IMR-90 (cell line): ENCODE results near the gene NIBAN1. TPM values are rescaled to one million over a fixed set of nuclear protein-coding genes. Genes with fewer than 3 reads are reported as not detected.

Experiments used
- ATAC-seq: fragments of 200-7000 bp; cut with Tn5 transposase; 2 replicates; pipeline ENCODE4 v1.9.1; 2020; ENCODE audit warnings: low read depth, mild to moderate bottlenecking, moderate library complexity
- BruUV-seq: library from RNA; stranded (reverse); fragments of 400-500 nt; replicated peaks from 2 replicates; lab custom pipeline; 2021; lab: Mats Ljungman, UMichigan
- CTCF ChIA-PET: fragments of 300-600 bp; formaldehyde crosslinking; extraction: SDS; loops from one replicate; lab custom pipeline; 2021; ENCODE audit warnings: antibody characterized with exemption; lab: Yijun Ruan, JAX
- POLR2A ChIA-PET: fragments of 300-600 bp; sonication (Branson Sonifier 250); formaldehyde crosslinking; loops from one replicate; lab custom pipeline; 2022; ENCODE audit warnings: antibody characterized with exemption; ENCODE audit not compliant: unreplicated experiment; lab: Charles Lee
- DNase-seq: peaks from one replicate; pipeline ENCODE4 v3.0.0; 2013
- H2AFZ ChIP-seq: replicated peaks from 2 replicates; pipeline ENCODE3; 2013; ENCODE audit warnings: low read length, mild to moderate bottlenecking; ENCODE audit not compliant: poor library complexity
- H2AK5ac ChIP-seq: 2 replicates; pipeline ENCODE4 v1.6.1; 2013; ENCODE audit warnings: low read depth, low read length, inconsistent platforms
- H2AK9ac ChIP-seq: replicated peaks from 2 replicates; pipeline ENCODE3; 2013; ENCODE audit warnings: mild to moderate bottlenecking, low read depth, low read length, moderate library complexity; ENCODE audit not compliant: poor library complexity
- H2BK120ac ChIP-seq: 2 replicates; pipeline ENCODE4 v1.6.1; 2013; ENCODE audit warnings: low read depth, low read length, inconsistent platforms
- H2BK15ac ChIP-seq: 3 replicates; pipeline ENCODE4 v1.6.1; 2013; ENCODE audit warnings: low read depth, low read length, inconsistent platforms
- H2BK20ac ChIP-seq: 2 replicates; pipeline ENCODE4 v1.6.1; 2013; ENCODE audit warnings: low read depth, mild to moderate bottlenecking, inconsistent platforms, low read length, moderate library complexity
- H2BK5ac ChIP-seq: 2 replicates; pipeline ENCODE4 v1.6.1; 2013; ENCODE audit warnings: mild to moderate bottlenecking, low read depth, low read length, inconsistent platforms; ENCODE audit not compliant: poor library complexity, severe bottlenecking
- H3K14ac ChIP-seq: replicated peaks from 2 replicates; pipeline ENCODE4 v1.6.1; 2013; ENCODE audit warnings: low read depth, low read length, inconsistent platforms
- H3K18ac ChIP-seq: 2 replicates; pipeline ENCODE4 v1.6.1; 2013; ENCODE audit warnings: low read depth, low read length, control low read depth
- H3K23ac ChIP-seq: 2 replicates; pipeline ENCODE4 v1.6.1; 2013; ENCODE audit warnings: low read depth, low read length, inconsistent platforms
- H3K27ac ChIP-seq: 2 replicates; pipeline ENCODE4 v1.5.1; 2013; ENCODE audit warnings: mild to moderate bottlenecking, control low read depth, low read length; ENCODE audit not compliant: insufficient read depth
- H3K27me3 ChIP-seq: 2 replicates; pipeline ENCODE4 v1.6.1; 2013; ENCODE audit warnings: low read length; ENCODE audit not compliant: control insufficient read depth, insufficient read depth
- H3K36me3 ChIP-seq: 2 replicates; pipeline ENCODE4 v1.6.1; 2013; ENCODE audit warnings: low read length, mixed read lengths; ENCODE audit not compliant: control insufficient read depth, insufficient read depth
- H3K4ac ChIP-seq: 2 replicates; pipeline ENCODE4 v1.6.1; 2013; ENCODE audit warnings: low read depth, low read length, inconsistent platforms
- H3K4me1 ChIP-seq: 2 replicates; pipeline ENCODE4 v1.6.1; 2013; ENCODE audit warnings: low read length, mixed read lengths; ENCODE audit not compliant: control insufficient read depth, insufficient read depth
- H3K4me2 ChIP-seq: 2 replicates; pipeline ENCODE4 v1.6.1; 2013; ENCODE audit warnings: low read depth, mild to moderate bottlenecking, control low read depth, low read length, moderate library complexity
- H3K4me3 ChIP-seq: 2 replicates; pipeline ENCODE4 v1.5.1; 2013; ENCODE audit warnings: low read depth, mild to moderate bottlenecking, control low read depth, low read length, moderate library complexity; ENCODE audit not compliant: insufficient read depth
- H3K56ac ChIP-seq: 2 replicates; pipeline ENCODE4 v1.6.1; 2013; ENCODE audit warnings: low read length, inconsistent platforms; ENCODE audit not compliant: insufficient read depth; ENCODE audit errors: extremely low read depth
- H3K79me1 ChIP-seq, 2 experiments: 2 replicates each; pipeline ENCODE4 v1.6.1; 2013; ENCODE audit warnings: low read length in 2 of 2, inconsistent platforms in 1 of 2, low read depth in 1 of 2
- H3K9ac ChIP-seq: 2 replicates; pipeline ENCODE4 v1.6.1; 2013; ENCODE audit warnings: low read depth, low read length, control low read depth
- H3K9me1 ChIP-seq: 2 replicates; pipeline ENCODE4 v1.6.1; 2013; ENCODE audit warnings: low read length, inconsistent platforms; ENCODE audit not compliant: insufficient read depth
- H3K9me3 ChIP-seq: 2 replicates; pipeline ENCODE4 v1.6.1; 2013; ENCODE audit warnings: low read length; ENCODE audit not compliant: control insufficient read depth, insufficient read depth
- H4K20me1 ChIP-seq: 2 replicates; pipeline ENCODE4 v1.6.1; 2013; ENCODE audit warnings: low read length, inconsistent platforms; ENCODE audit not compliant: insufficient read depth
- H4K5ac ChIP-seq: 2 replicates; pipeline ENCODE4 v1.6.1; 2013; ENCODE audit warnings: mild to moderate bottlenecking, low read depth, low read length, control low read depth
- H4K8ac ChIP-seq, 2 experiments: 2 replicates each; pipeline ENCODE4 v1.6.1; 2013; ENCODE audit warnings: low read depth in 2 of 2, low read length in 2 of 2, control low read depth in 1 of 2, inconsistent platforms in 1 of 2
- H4K91ac ChIP-seq: 2 replicates; pipeline ENCODE4 v1.6.1; 2013; ENCODE audit warnings: low read depth, low read length, inconsistent platforms; ENCODE audit not compliant: insufficient read depth
- BHLHE40 ChIP-seq: fragments of 150-350 bp; IDR thresholded peaks from 2 replicates; pipeline ENCODE4 v1.6.1; 2016; ENCODE audit warnings: mild to moderate bottlenecking, low read depth, low read length
- CEBPB ChIP-seq: IDR thresholded peaks from 2 replicates; pipeline ENCODE4 v1.6.1; 2012; ENCODE audit warnings: low read depth, low read length, improper control_type of control experiment
- CTCF ChIP-seq: conservative IDR thresholded peaks from 2 replicates; pipeline ENCODE4 v1.5.1; 2012; ENCODE audit warnings: mild to moderate bottlenecking, low read depth, low read length, improper control_type of control experiment
- ELK1 ChIP-seq: fragments of 150-350 bp; IDR thresholded peaks from 2 replicates; pipeline ENCODE4 v1.6.1; 2016; ENCODE audit warnings: low read depth, mild to moderate bottlenecking, low read length, moderate library complexity, borderline replicate concordance
- MAFK ChIP-seq: IDR thresholded peaks from 2 replicates; pipeline ENCODE4 v1.6.1; 2012; ENCODE audit warnings: low read depth, low read length, improper control_type of control experiment
- MAZ ChIP-seq: IDR thresholded peaks from 2 replicates; pipeline ENCODE4 v1.6.1; 2012; ENCODE audit warnings: low read depth, mild to moderate bottlenecking, low read length, improper control_type of control experiment, moderate library complexity, borderline replicate concordance
- MXI1 ChIP-seq: IDR thresholded peaks from 2 replicates; pipeline ENCODE4 v1.6.1; 2012; ENCODE audit warnings: low read depth, mild to moderate bottlenecking, low read length, moderate library complexity, borderline replicate concordance
- NFE2L2 ChIP-seq: fragments of 150-350 bp; IDR thresholded peaks from 2 replicates; pipeline ENCODE4 v1.6.1; 2016; ENCODE audit warnings: low read depth, mild to moderate bottlenecking, low read length
- POLR2A ChIP-seq: IDR thresholded peaks from 2 replicates; pipeline ENCODE4 v1.6.1; 2012; ENCODE audit warnings: mild to moderate bottlenecking, low read depth, low read length
- RAD21 ChIP-seq: IDR thresholded peaks from 2 replicates; pipeline ENCODE4 v1.6.1; 2012; ENCODE audit warnings: low read length, improper control_type of control experiment
- RCOR1 ChIP-seq: IDR thresholded peaks from 2 replicates; pipeline ENCODE4 v1.6.1; 2012; ENCODE audit warnings: mild to moderate bottlenecking, low read length, improper control_type of control experiment; ENCODE audit not compliant: insufficient replicate concordance
- SMC3 ChIP-seq: fragments of 150-350 bp; IDR thresholded peaks from 2 replicates; pipeline ENCODE4 v1.6.1; 2016; ENCODE audit warnings: low read depth, mild to moderate bottlenecking, antibody characterized with exemption, low read length, moderate library complexity
- USF2 ChIP-seq: fragments of 150-350 bp; IDR thresholded peaks from 2 replicates; pipeline ENCODE4 v1.6.1; 2017; ENCODE audit warnings: mild to moderate bottlenecking, antibody characterized with exemption, low read length, low read depth
- WGBS, 2 experiments: methylation state at CpG; one replicate each; pipeline versions ENCODE4 v1.1.5 to v1.1.7; 2013; ENCODE audit warnings: missing lambda C conversion rate in 2 of 2; ENCODE audit not compliant: insufficient read length in 1 of 2; ENCODE audit errors: extremely low coverage in 2 of 2; 5-methylcytosine and 5-hydroxymethylcytosine counted together
- dilution Hi-C: fragments of 300-500 bp; cut with HindIII; formaldehyde crosslinking; loops from one replicate; pipeline ENCODE4 v1.14.3; 2018; ENCODE audit warnings: low sequenced_read_pairs; ENCODE audit not compliant: unreplicated experiment
- in situ Hi-C: fragments of 300-500 bp; cut with MboI; formaldehyde crosslinking; loops from 3 replicates; pipeline ENCODE4 v1.14.3; 2019; ENCODE audit warnings: low sequenced_read_pairs, inconsistent platforms, mixed read lengths
- intact Hi-C: fragments of 100-400 bp; cut with micrococcal nuclease; formaldehyde crosslinking; loops from 2 replicates; pipeline ENCODE4 v1.10.0; 2022
- polyA plus RNA-seq, 3 experiments: library from polyadenylated mRNA; depleted of rRNA; stranded (reverse); fragments of >200 nt; gene quantifications; 2 replicates each; pipeline ENCODE4 v1.2.3, GENCODE V29; 2012; ENCODE audit warnings: low replicate concordance in 1 of 3
- total RNA-seq: library from RNA; depleted of rRNA; stranded (reverse); fragments of >200 nt; gene quantifications from 2 replicates; pipeline ENCODE4 v1.2.3, GENCODE V29; 2012

Gene NIBAN1
- total and polyA plus RNA-seq, 2 of the 4 experiments (the other 2 are of a cell fraction): 4.0 to 10.0 TPM

GRCh38 chr1:184959626-184960025, 14.7 kb downstream of the NIBAN1 start:
- Histone ChIP-seq H3K9ac (no peak overlapping the region; the same call in 1 of the 2 replicates), H3K4me1 (peaks cover 6% of the 10 kb centered on the region), H3K18ac (0 out of 2 replicates have a peak overlapping the region, but pooled peaks have one; percentile 54), H2AK5ac (no peak overlapping the region), H2BK120ac (peak overlapping the region; percentile 16), H3K4me2 (peak overlapping the region; percentile 28; the same call in 1 of the 2 replicates), H3K14ac (peak overlapping the region; percentile 50), H3K27me3 (no peaks in the 10 kb centered on the region), H3K56ac (no peak overlapping the region; the same call in 1 of the 2 replicates), H3K36me3 (no peaks in the 10 kb centered on the region), H2BK15ac (peak overlapping the region; percentile 34; the same call in 1 of the 3 replicates), H3K9me1 (peaks cover 10% of the 10 kb centered on the region), H2BK5ac (peak overlapping the region; percentile 7), H2BK20ac (peak overlapping the region; percentile 11; the same call in 1 of the 2 replicates), H4K20me1 (peaks cover 4% of the 10 kb centered on the region; the same call in 1 of the 2 replicates), H3K23ac (no peak overlapping the region), H4K8ac (peak overlapping the region; percentile 35 to 56; a peak in 2 of 4 replicates), H3K4ac (peak overlapping the region; percentile 51; the same call in 1 of the 2 replicates), H2AK9ac (no peak overlapping the region), H3K79me1 (peaks cover 22 to 51% of the 10 kb centered on the region in 2 experiments), H4K91ac (no peak overlapping the region; the same call in 1 of the 2 replicates), H3K4me3 (no peak overlapping the region), H4K5ac (no peak overlapping the region; the same call in 1 of the 2 replicates), H3K27ac (no peak overlapping the region), H2AFZ (no peak overlapping the region), H3K9me3 (no peaks in the 10 kb centered on the region)
- in situ Hi-C loops (no loop called here), intact Hi-C loops (no loop called here), dilution Hi-C loops (no loop called here)
- no peak for DNase-seq
- no peak for ATAC-seq
- BruUV-seq: no TSS peak
- ChIA-PET POLR2A (no interaction called here), CTCF (no interaction called here)
- TF ChIP-seq MAZ (no peak), CEBPB (no peak), POLR2A (no peak), SMC3 (no peak), BHLHE40 (no peak), RAD21 (no peak), NFE2L2 (no peak), USF2 (no peak), ELK1 (no peak), CTCF (no peak), MAFK (no peak), RCOR1 (no peak), MXI1 (no peak)
- no CpG with 5 or more reads among the region's 1 CpG for WGBS, 2 experiments
